IPS-11a (cell line): ENCODE measurements around the gene CHCHD10.

Source experiments
- H3K4me3 ChIP-seq: one replicate; pipeline ENCODE4 v1.5.1; 2013; ENCODE audit warnings: low read depth, low read length, control low read depth

CHCHD10 gene

GRCh38 chr22:23773483-23774113 lies 5.8 kb upstream of the CHCHD10 start:
- H3K4me3 ChIP-seq, result peak overlapping the region; percentile 33

- peak within 1 kb of the TSS; percentile 33 for H3K4me3 ChIP-seq
These were observed 5.1 kb upstream of the CHCHD10 start, which contains the start of gene MMP11 for GRCh38 chr22:23772649-23773473. Gene MMP11 (plus strand): TSS chr22:23772849. CDS start chr22:23772871, 22 bp downstream.

GRCh38 chr22:23772315-23772648 lies 4.5 kb upstream of the CHCHD10 start:
- peak overlapping the region; percentile 17 for H3K4me3 ChIP-seq

GRCh38 chr22:23769321-23769965 lies 1.7 kb upstream of the CHCHD10 start:
- H3K4me3 ChIP-seq, result no peak overlapping the region

- H3K4me3 ChIP-seq, result peak overlapping the region; percentile 67
These were observed 484 bp downstream of the CHCHD10 start for GRCh38 chr22:23767303-23767672.

GRCh38 chr22:23764899-23765881 lies 2.6 kb downstream of the CHCHD10 start:
- H3K4me3 ChIP-seq, result no peak overlapping the region

- no peak overlapping the region for H3K4me3 ChIP-seq
These were observed 3.8 kb downstream of the CHCHD10 start for GRCh38 chr22:23763954-23764353.

- H3K4me3 ChIP-seq, result peak overlapping the region; percentile 18
These were observed 4.2 kb downstream of the CHCHD10 start for GRCh38 chr22:23763579-23763945.

- H3K4me3 ChIP-seq, result peak within 1 kb of the TSS; percentile 18
These were observed 4.8 kb downstream of the CHCHD10 start, which contains the start of gene C22orf15 for GRCh38 chr22:23762842-23763578. Gene C22orf15 (plus strand): TSS chr22:23762990. CDS start chr22:23763307, 317 bp downstream.

- H3K4me3 ChIP-seq, result no peak overlapping the region
These were observed 7.7 kb downstream of the CHCHD10 start for GRCh38 chr22:23760056-23760455.

- H3K4me3 ChIP-seq, result no peak overlapping the region
These were observed 8.2 kb downstream of the CHCHD10 start for GRCh38 chr22:23759566-23759965.

GRCh38 chr22:23756891-23757290 lies 10.9 kb downstream of the CHCHD10 start:
- H3K4me3 ChIP-seq, result no peak overlapping the region

- no peak overlapping the region for H3K4me3 ChIP-seq
These were observed 12.1 kb downstream of the CHCHD10 start for GRCh38 chr22:23755711-23756110.

GRCh38 chr22:23754980-23755636 lies 12.7 kb downstream of the CHCHD10 start:
- H3K4me3 ChIP-seq, result no peak overlapping the region

- H3K4me3 ChIP-seq, result no peak within 1 kb of the TSS
These were observed 13.4 kb downstream of the CHCHD10 start, which contains the start of gene VPREB3 for GRCh38 chr22:23754220-23754919. Gene VPREB3 (minus strand): TSS chr22:23754425. CDS start chr22:23754363, 62 bp downstream.

GRCh38 chr22:23753385-23753784 lies 14.4 kb downstream of the CHCHD10 start:
- no peak overlapping the region for H3K4me3 ChIP-seq

- no peak overlapping the region for H3K4me3 ChIP-seq
These were observed 15.0 kb downstream of the CHCHD10 start for GRCh38 chr22:23752750-23753149.

GRCh38 chr22:23752090-23752691 lies 15.6 kb downstream of the CHCHD10 start:
- H3K4me3 ChIP-seq, result no peak overlapping the region
